GM12878 (cell line): Measurements from ENCODE around the gene STK4. TPM values are rescaled to one million over a fixed set of nuclear protein-coding genes. Genes with fewer than 3 reads are reported as not detected.

Experiments
- ATAC-seq: fragments of 200-7000 bp; cut with Tn5 transposase; 3 replicates; pipeline ENCODE4 v1.9.1; 2020; ENCODE audit warnings: mild to moderate bottlenecking, moderate library complexity
- BruUV-seq: library from RNA; stranded (reverse); fragments of 400-500 nt; replicated peaks from 2 replicates; lab custom pipeline; 2021; lab: Mats Ljungman, UMichigan
- CTCF ChIA-PET: fragments of 300-600 bp; sonication (Branson Sonifier 250); formaldehyde crosslinking; extraction: SDS; loops from one replicate; lab custom pipeline; 2021; ENCODE audit warnings: inconsistent platforms; lab: Yijun Ruan, JAX
- POLR2A ChIA-PET: fragments of 350-600 bp; formaldehyde crosslinking; extraction: SDS; loops from one replicate; lab custom pipeline; 2021; ENCODE audit warnings: inconsistent platforms; lab: Charles Lee
- RAD21 ChIA-PET: fragments of 300-600 bp; sonication (Branson Sonifier 250); formaldehyde crosslinking; loops from one replicate; lab custom pipeline; 2023; ENCODE audit warnings: antibody characterized with exemption; ENCODE audit not compliant: unreplicated experiment; lab: Charles Lee
- SMC1A ChIA-PET: fragments of 300-600 bp; sonication (Branson Sonifier 250); formaldehyde crosslinking; loops from one replicate; lab custom pipeline; 2023; ENCODE audit not compliant: unreplicated experiment, uncharacterized antibody; lab: Charles Lee
- DNase-seq: peaks from one replicate; pipeline ENCODE4 v3.0.0-alpha.2; 2011; ENCODE audit warnings: low read depth, low spot score
- FAIRE-seq: peaks from 3 replicates; lab custom pipeline; 2011; peaks lifted over from hg19 to GRCh38; lab: Jason Lieb, UNC
- H2AFZ ChIP-seq: 2 replicates; pipeline ENCODE4 v1.6.0; 2011; ENCODE audit warnings: low read depth, low read length, control low read depth; ENCODE audit not compliant: control insufficient read depth
- H3K27ac ChIP-seq: 2 replicates; pipeline ENCODE4 v1.5.1; 2011; ENCODE audit warnings: control low read depth; ENCODE audit not compliant: control insufficient read depth, insufficient read depth
- H3K27me3 ChIP-seq, 2 experiments: replicated peaks in 1 of 2; 2 replicates each; pipeline versions ENCODE4 v1.6.0 to v1.6.1; 2011; ENCODE audit warnings: low read length in 1 of 2; ENCODE audit not compliant: control insufficient read depth in 2 of 2, insufficient read depth in 2 of 2
- H3K36me3 ChIP-seq, 2 experiments: 2 replicates each; pipeline ENCODE4 v1.5.1; 2011; ENCODE audit warnings: low read length in 1 of 2; ENCODE audit not compliant: control insufficient read depth in 2 of 2, insufficient read depth in 2 of 2
- H3K4me1 ChIP-seq: 2 replicates; pipeline ENCODE4 v1.6.1; 2011; ENCODE audit warnings: mild to moderate bottlenecking, low read length, moderate library complexity, mixed read lengths; ENCODE audit not compliant: control insufficient read depth, insufficient read depth
- H3K4me2 ChIP-seq: 2 replicates; pipeline ENCODE4 v1.6.0; 2011; ENCODE audit warnings: control low read depth; ENCODE audit not compliant: control insufficient read depth, insufficient read depth
- H3K4me3 ChIP-seq: fragments of 200-600 bp; sonication (generic); 2 replicates; pipeline ENCODE4 v1.5.1; 2016
- H3K79me2 ChIP-seq: 2 replicates; pipeline ENCODE4 v1.6.0; 2011; ENCODE audit warnings: low read length; ENCODE audit not compliant: control insufficient read depth, insufficient read depth
- H3K9ac ChIP-seq: 2 replicates; pipeline ENCODE4 v1.8.0; 2011; ENCODE audit warnings: low read length, control low read depth, mixed read lengths; ENCODE audit not compliant: control insufficient read depth, insufficient read depth
- H3K9me3 ChIP-seq: replicated peaks from 3 replicates; pipeline ENCODE4 v1.5.1; 2011; ENCODE audit warnings: mild to moderate bottlenecking, low read length; ENCODE audit not compliant: control insufficient read depth, insufficient read depth
- H4K20me1 ChIP-seq: 2 replicates; pipeline ENCODE4 v1.6.0; 2011; ENCODE audit not compliant: control insufficient read depth, insufficient read depth
- ATF7 ChIP-seq: fragments of 450-650 bp; IDR thresholded peaks from 2 replicates; pipeline ENCODE4 v1.6.1; 2016; ENCODE audit warnings: low read depth, mild to moderate bottlenecking
- BHLHE40 ChIP-seq, 2 experiments: fragments of 450-650 bp in 1 of 2; IDR thresholded peaks; 2 replicates each; pipeline ENCODE4 v1.6.1; 2011 to 2017; ENCODE audit warnings: low read depth in 2 of 2, borderline replicate concordance in 1 of 2, improper control_type of control experiment in 1 of 2, low read length in 1 of 2, mild to moderate bottlenecking in 1 of 2
- CBX5 ChIP-seq: sonication (generic); IDR thresholded peaks from 2 replicates; pipeline ENCODE4 v1.6.1; 2016; ENCODE audit warnings: low read depth, moderate library complexity, mild to moderate bottlenecking, inconsistent platforms
- DPF2 ChIP-seq: fragments of 450-650 bp; IDR thresholded peaks from 2 replicates; pipeline ENCODE4 v1.6.1; 2017; ENCODE audit warnings: mild to moderate bottlenecking
- E4F1 ChIP-seq: fragments of 450-650 bp; IDR thresholded peaks from 2 replicates; pipeline ENCODE4 v1.6.1; 2018; ENCODE audit warnings: borderline replicate concordance, mild to moderate bottlenecking; ENCODE audit not compliant: partially characterized antibody
- FOS ChIP-seq: IDR thresholded peaks from 3 replicates; pipeline ENCODE4 v1.6.1; 2011; ENCODE audit warnings: borderline replicate concordance; ENCODE audit not compliant: insufficient read length; ENCODE audit errors: extremely low read depth
- HDAC6 ChIP-seq: fragments of 200-600 bp; sonication (generic); IDR thresholded peaks from one replicate; pipeline ENCODE4 v1.8.0; 2017; ENCODE audit warnings: antibody characterized with exemption; ENCODE audit not compliant: unreplicated experiment
- IKZF2 ChIP-seq, 2 experiments: fragments of 450-650 bp; IDR thresholded peaks; 2 replicates each; pipeline ENCODE4 v1.6.1; 2017; ENCODE audit warnings: mild to moderate bottlenecking in 2 of 2, moderate library complexity in 2 of 2
- JUNB ChIP-seq: IDR thresholded peaks from 2 replicates; pipeline ENCODE4 v1.6.1; 2016; ENCODE audit warnings: antibody characterized with exemption, mild to moderate bottlenecking
- MEF2A ChIP-seq: IDR thresholded peaks from 2 replicates; pipeline ENCODE4 v1.6.1; 2011; ENCODE audit warnings: low read depth, mild to moderate bottlenecking, low read length, moderate library complexity; ENCODE audit not compliant: insufficient read depth
- NBN ChIP-seq: fragments of 450-650 bp; IDR thresholded peaks from 2 replicates; pipeline ENCODE4 v1.6.1; 2016
- PAX8 ChIP-seq: fragments of 450-650 bp; IDR thresholded peaks from 2 replicates; pipeline ENCODE4 v1.6.1; 2017; ENCODE audit warnings: mild to moderate bottlenecking, moderate library complexity
- RELA ChIP-seq: fragments of 450-650 bp; IDR thresholded peaks from 2 replicates; pipeline ENCODE4 v1.8.0; 2014; ENCODE audit warnings: borderline replicate concordance; ENCODE audit not compliant: partially characterized antibody
- RUNX3 ChIP-seq: IDR thresholded peaks from 2 replicates; pipeline ENCODE4 v1.6.1; 2012; ENCODE audit warnings: low read length, inconsistent platforms
- SPI1 ChIP-seq: IDR thresholded peaks from 2 replicates; pipeline ENCODE4 v1.6.1; 2011; ENCODE audit warnings: low read depth, mild to moderate bottlenecking, low read length, moderate library complexity, borderline replicate concordance; ENCODE audit not compliant: insufficient read depth
- TAF1 ChIP-seq: IDR thresholded peaks from 2 replicates; pipeline ENCODE4 v1.6.1; 2011; ENCODE audit warnings: mild to moderate bottlenecking, low read depth, low read length, borderline replicate concordance
- ZBTB11 ChIP-seq: fragments of 450-650 bp; formaldehyde crosslinking; IDR thresholded peaks from 2 replicates; pipeline ENCODE4 v1.5.0; 2022; ENCODE audit warnings: mild to moderate bottlenecking, missing genetic modification characterization
- ZNF622 ChIP-seq: fragments of 450-650 bp; IDR thresholded peaks from 2 replicates; pipeline ENCODE4 v1.6.1; 2017; ENCODE audit warnings: mild to moderate bottlenecking, inconsistent platforms
- WGBS: methylation state at CpG from one replicate; pipeline ENCODE4 v1.1.6; 2016; ENCODE audit warnings: low lambda C conversion rate; ENCODE audit not compliant: insufficient replicate concordance, insufficient coverage; ENCODE audit errors: missing lambda C conversion rate; 5-methylcytosine and 5-hydroxymethylcytosine counted together
- in situ Hi-C: fragments of 300-500 bp; cut with MboI; formaldehyde crosslinking; loops from 9 replicates; pipeline ENCODE4 v1.14.3; 2018; ENCODE audit warnings: mixed read lengths
- intact Hi-C: fragments of 100-400 bp; cut with micrococcal nuclease; formaldehyde crosslinking; loops from one replicate; pipeline ENCODE4 v1.14.2; 2022; ENCODE audit not compliant: unreplicated experiment
- polyA plus RNA-seq, 11 experiments: library from polyadenylated mRNA; depleted of rRNA in 4 of 11; unstranded in 6 of 11; stranded (reverse) in 5 of 11; fragments of >200 nt; fragmentation: Nextera tagmentation in 4 of 11; fragmentation: Illumina TruSeq in 1 of 11; extraction: Ambion mirVana in 4 of 11; extraction: Trizol in 1 of 11; gene quantifications; 1 replicate in 1 of 11; 2 replicates in 10 of 11; pipeline versions ENCODE4 v1.2.1 to v1.2.3, GENCODE V29; 2011 to 2016; ENCODE audit warnings: inconsistent platforms in 2 of 11, missing spikeins in 2 of 11, low read depth in 1 of 11
- total RNA-seq, 4 experiments: library from RNA; depleted of rRNA in 3 of 4; stranded (reverse); fragments of >200 nt in 3 of 4; fragmentation: Illumina TruSeq in 1 of 4; extraction: Trizol in 1 of 4; gene quantifications; 2 replicates each; pipeline versions ENCODE4 v1.2.1 to v1.2.3, GENCODE V29; 2013 to 2021
- TF ChIP-seq, protein P1 (sequence below): IDR thresholded peaks from 2 replicates; pipeline ENCODE4 v1.6.1; 2012; ENCODE audit warnings: low read depth, low read length, improper control_type of control experiment

The STK4 gene
- total and polyA plus RNA-seq, 10 of the 15 experiments (the other 5 are each of a cell fraction or from before 2014, with no cell fraction given), result 24.0 to 135 (median 89.7) TPM

GRCh38 chr20:45032781-45033180 is 66.5 kb downstream of the STK4 start:
- Histone ChIP-seq H3K9me3 (peaks cover 7% of the 10 kb centered on the region; the same call in 2 of the 3 replicates), H3K4me1 (peaks cover 9% of the 10 kb centered on the region), H3K4me3 (0 out of 2 replicates have a peak overlapping the region, but pooled peaks have one; percentile 2), H3K9ac (no peak overlapping the region), H3K27ac (no peak overlapping the region), H3K79me2 (peaks cover 20% of the 10 kb centered on the region), H4K20me1 (no peaks in the 10 kb centered on the region; the same call in 1 of the 2 replicates), H3K27me3 (no peaks in the 10 kb centered on the region), H3K36me3 (peaks cover 3 to 39% of the 10 kb centered on the region in 2 experiments), H2AFZ (no peak overlapping the region), H3K4me2 (no peak overlapping the region)
- ChIA-PET POLR2A (no interaction called here), CTCF (interaction anchor here (0.7 to 1.4 kb wide), 3 partner anchors 11 to 81 kb away, joined by 3 to 5 read pairs (median 3); no protein-coding TSS in a partner anchor), SMC1A (no interaction called here), RAD21 (interaction anchor here (1.4 kb wide), 1 partner anchor 18 kb away, joined by 6 read pairs; no protein-coding TSS in a partner anchor)
- intact Hi-C loops (no loop called here), in situ Hi-C loops (no loop called here)
- no peak for DNase-seq
- 4% methylated on average over 3 of the region's 3 CpGs for WGBS
- no TSS peak for BruUV-seq
- FAIRE-seq, result no peak
- ATAC-seq, result peak; percentile 78
- TF ChIP-seq, protein P1, sequence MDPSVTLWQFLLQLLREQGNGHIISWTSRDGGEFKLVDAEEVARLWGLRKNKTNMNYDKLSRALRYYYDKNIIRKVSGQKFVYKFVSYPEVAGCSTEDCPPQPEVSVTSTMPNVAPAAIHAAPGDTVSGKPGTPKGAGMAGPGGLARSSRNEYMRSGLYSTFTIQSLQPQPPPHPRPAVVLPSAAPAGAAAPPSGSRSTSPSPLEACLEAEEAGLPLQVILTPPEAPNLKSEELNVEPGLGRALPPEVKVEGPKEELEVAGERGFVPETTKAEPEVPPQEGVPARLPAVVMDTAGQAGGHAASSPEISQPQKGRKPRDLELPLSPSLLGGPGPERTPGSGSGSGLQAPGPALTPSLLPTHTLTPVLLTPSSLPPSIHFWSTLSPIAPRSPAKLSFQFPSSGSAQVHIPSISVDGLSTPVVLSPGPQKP, result no peak
- TF ChIP-seq JUNB, result no peak
- TF ChIP-seq TAF1, result no peak
- no peak for TF ChIP-seq ZNF622
- TF ChIP-seq SPI1, result no peak
- TF ChIP-seq RELA, result no peak
- no peak for TF ChIP-seq BHLHE40 (IDR thresholded peaks at IDR 0.05; ENCODE audit: borderline replicate concordance in 1 of 2, low read depth in 2 of 2, low read length in 1 of 2)
- TF ChIP-seq IKZF2 (IDR thresholded peaks at IDR 0.05), result no peak
- no peak for TF ChIP-seq E4F1
- peak; percentile 59; the same call in 1 of the 2 replicates for TF ChIP-seq ATF7
- no peak for TF ChIP-seq CBX5
- no peak for TF ChIP-seq PAX8
- TF ChIP-seq FOS, result no peak
- 0 out of 2 replicates have a peak, but pooled peaks have one; percentile 63 for TF ChIP-seq MEF2A
- no peak for TF ChIP-seq HDAC6
- TF ChIP-seq RUNX3, result peak; percentile 72
- TF ChIP-seq NBN, result no peak
- TF ChIP-seq ZBTB11 (CRISPR knock-in tag), result no peak
- no peak for TF ChIP-seq DPF2
